GM19025 (cell line): Measurements from ENCODE around the gene ASCC1.
"Not testable (repeated sequence)": the region's sequence is repeated elsewhere in the genome, so short reads cannot be mapped to it uniquely, and the experiment has no call there.

Experiments used
- ATAC-seq: cut with Tn5 transposase; IDR thresholded peaks from one replicate; pipeline ENCODE4 v1.9.1; 2021; ENCODE audit warnings: mild to moderate bottlenecking, low read depth, moderate library complexity; ENCODE audit not compliant: unreplicated experiment

Gene ASCC1

DNA sequence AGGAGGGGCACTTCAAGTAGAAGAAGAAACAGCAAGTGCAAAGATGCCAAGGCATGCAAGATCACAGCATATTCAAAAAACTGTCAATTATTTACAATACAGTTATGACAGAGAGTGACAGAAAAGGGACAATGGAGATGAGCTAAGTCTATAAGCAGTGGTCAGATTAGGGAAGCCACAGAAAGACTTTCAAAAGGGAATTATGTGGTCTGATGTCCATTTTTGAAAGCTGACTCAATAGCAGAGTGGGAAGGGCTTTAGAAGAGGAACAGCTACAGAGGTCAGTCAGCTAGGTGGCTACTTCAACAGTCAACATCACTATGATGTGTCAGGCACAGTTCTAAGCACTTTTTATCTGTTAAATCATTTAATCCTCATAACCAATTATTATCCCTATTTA, 82.6 kb downstream of the ASCC1 start:
- ATAC-seq = peak; percentile 91

DNA sequence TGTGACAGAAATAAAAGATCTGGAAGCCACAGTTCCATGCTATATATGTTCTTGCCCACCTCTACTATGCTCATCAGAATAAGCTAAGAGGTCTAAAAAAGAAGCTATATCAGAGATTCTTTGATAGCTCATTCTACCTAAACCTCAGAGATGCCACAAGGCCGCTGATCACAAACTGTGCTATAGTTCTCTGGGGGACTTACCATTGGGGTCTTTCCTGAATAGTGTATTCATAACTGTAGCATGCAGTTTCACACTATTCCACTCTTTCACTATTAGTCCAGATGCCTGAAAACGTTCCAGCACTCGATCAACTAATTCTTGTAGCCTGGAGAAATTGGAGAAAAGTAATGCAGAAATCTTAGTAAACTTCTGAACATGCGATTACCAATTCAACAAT, 83.2 kb downstream of the ASCC1 start:
- no peak for ATAC-seq

DNA sequence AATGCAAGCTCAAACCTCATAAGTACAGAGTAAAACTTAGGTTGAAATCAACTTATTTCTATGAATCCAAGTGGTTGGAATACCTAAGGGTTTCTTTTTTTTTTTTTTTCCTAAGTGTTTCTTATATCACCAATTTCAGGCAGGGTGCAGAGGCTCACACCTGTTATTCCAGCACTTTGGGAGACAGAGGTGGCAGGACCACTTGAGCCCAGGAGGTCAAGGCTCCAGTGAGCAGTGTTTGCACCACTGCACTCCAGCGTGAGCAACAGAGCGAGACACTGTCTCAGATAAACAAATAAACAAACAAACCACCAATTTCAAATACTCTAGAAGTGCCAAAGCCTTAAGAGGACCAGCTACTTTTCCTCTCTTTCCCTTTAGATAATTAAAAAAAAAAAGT, 88.5 kb downstream of the ASCC1 start:
- no peak for ATAC-seq

DNA sequence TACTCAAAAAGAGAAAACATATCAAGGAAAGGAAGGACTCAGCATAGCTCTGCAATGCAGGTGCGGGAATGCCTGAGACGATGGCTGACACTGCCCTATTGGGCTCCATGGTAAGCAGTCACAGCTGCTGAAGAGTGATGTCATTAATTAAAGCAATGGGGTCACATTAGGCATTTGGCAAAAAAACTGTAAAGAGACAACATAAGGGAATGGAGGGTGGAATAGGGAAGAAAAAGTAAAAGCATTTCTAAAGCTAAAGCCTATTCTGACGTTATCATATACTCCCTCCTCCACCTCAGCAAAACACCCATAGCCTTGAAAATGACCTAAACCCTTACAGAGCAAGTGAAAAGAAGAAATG, 89.2 kb downstream of the ASCC1 start:
- ATAC-seq = no peak

DNA sequence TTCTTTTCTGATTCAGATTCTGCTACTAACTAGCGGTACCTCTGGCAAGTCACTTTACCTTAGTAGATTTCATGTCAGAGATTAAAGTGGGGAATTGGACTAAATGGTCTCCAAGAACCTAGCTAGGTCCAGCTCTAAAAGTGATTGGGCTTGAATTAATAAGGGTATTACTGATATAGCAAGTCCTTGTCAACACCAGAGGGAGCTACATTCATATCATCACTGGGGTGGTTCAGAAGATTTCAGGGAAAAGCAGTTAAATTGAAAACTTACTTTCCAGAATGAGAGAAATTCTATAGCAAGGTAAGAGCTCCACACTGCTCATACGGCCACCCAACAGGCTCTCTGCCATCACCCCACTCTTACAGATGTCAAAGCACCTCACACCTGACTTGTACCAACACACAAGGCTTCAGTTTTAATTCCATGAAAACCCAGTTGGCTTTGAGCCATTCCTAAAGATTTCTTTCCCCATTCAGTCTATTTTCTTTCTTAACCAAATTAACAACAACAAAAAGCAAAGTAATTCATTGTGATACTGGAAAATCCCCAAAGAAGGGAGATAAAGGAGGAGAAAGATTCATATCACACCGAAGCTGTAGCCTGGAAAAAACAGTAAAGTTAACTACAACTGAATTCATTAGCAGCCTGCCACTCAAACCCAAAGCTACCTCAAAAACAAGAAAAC, 89.7 kb downstream of the ASCC1 start:
- ATAC-seq = no peak

DNA sequence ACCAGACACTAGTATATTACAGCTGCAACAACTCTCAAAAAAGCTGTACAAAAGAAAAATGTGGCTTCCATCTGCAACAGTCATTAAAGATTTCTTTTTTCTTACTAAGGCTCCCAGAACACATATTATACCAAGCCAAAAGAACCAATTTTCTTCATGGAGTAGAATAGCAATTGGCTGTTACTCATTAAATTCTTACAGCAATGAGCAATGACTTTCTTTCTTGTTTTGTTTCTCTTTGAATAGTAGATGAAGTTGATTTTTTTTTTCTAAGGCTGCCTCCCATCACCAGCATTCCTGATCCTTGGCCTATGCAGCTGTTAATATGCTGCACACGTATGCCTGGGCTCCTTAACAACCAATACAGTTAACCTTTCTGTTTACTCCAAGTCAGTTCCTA, 91.1 kb downstream of the ASCC1 start:
- no peak for ATAC-seq

DNA sequence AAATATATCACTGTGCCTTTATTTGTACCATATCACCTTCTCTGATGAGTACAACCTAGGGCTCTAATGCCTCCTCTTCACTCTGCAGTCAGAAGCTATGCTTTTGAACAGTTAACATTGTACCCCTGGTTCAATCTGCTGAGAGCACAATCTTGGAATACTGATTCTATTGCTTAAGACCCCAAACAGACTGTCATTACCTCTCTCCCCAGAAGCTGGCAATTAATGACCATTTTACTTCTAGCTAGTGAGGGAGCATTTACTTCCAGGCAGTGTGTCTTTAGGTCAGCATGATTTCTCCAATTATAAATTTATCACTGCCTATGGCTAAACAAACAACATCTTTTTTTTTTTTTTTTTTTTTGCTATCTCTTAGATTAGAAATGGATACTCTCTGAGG, 91.7 kb downstream of the ASCC1 start:
- no peak for ATAC-seq

DNA sequence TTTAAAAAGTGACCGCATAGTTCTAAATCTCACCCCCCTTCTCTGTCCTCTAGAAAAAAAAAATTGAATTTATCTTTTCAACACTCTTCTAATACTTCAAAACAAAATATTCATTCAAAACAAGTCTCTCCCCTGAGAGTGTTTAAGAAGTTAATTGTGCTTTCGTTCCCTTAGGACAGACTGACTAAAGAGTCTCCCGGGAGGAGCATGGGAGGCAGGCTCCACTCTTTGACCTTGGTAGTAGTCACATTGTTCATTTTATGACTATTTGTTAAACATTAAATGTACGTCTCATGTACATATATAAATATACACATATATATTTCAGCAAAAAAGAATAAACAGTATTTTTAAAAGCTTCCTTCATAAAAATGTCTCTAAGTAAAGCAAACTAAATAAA, 92.5 kb downstream of the ASCC1 start:
- no peak for ATAC-seq

DNA sequence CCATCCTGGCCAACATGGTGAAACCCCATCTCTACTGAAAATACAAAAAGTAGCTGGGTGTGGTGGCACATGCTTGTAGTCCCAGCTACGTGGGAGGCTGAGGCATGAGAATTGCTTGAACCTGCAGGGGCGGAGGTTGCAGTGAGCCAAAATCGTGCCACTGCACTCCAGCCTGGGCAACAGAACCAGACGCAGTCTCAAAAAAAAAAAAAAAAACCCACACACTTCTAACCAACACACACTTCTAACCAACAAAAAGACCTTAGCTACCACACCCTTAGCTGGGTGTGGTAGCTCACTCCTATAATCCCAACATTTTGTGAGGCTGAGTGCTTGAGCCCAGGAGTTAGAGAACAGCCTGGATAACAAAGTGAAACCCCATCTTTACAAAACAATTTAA, 93.9 kb downstream of the ASCC1 start:
- no peak for ATAC-seq

DNA sequence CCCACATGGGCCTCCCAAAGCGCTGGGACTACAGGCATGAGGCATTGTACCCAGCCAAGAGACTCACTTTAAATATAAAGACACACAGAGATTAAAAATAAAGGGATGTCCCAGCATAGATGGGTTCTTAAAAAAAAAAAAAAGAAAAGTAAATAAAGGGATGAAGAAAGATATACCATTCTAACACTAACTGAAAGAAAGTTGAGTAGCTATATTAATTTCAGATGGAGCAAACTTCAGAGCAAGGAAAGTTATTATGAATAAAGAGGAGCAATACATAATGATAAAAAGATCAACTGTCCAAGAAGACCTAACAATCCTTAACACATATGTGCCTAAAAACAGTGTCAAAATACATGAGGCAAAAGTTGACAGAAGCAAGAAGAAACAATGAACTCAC, 94.7 kb downstream of the ASCC1 start:
- no peak for ATAC-seq

DNA sequence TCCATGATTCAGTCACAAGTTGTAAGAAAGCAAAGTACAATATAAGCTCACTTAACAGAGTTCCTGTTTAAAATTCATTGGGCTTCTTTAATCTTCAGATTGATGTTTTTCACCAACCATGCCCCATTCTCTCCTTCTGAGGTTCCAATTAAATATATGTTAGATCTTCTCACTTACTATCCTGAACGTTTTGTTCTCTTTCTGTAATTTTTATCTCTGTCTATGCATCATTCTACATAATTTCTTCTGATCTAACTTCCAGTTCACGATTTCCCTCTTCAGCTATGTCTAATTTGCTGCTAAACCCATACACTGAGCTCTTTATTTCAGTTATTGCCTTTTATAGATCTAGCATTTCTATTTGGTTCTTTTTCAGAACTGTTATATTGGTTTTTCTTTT, 99.7 kb downstream of the ASCC1 start:
- ATAC-seq = no peak

DNA sequence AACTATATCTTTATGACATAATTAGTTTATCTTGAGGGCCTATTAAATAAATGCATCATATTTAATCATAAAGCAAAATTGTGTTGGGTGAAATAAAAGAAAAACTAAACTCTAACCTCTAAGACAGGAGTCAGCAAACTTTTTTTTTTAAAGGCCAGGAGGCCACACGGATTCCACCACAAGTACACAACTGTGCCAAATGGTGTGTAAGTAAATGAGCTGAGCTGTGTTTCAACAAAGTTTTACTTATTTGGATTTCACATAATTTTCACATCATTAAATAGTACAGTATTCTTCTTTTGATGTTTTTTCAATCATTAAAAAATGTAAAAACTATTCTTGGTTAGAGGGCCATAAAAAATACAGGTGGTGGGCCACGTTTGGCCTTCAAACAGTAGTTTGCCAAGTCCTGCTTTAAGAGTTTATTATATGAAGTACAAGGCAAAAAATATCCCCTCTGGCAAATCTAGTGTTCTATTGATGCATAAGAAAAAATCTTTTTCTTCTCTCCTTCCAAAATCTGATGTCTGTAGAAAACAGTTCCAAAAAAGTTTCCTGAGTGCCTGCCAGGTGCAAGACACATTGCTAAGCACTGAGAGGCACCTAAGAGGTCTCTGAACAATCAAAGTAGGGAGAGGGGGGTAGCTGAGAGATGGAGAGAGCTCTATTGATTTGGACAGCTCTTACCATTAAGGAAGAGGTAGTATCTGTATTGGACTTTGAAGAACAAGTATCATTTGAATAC, 101.2 kb downstream of the ASCC1 start:
- no peak for ATAC-seq

DNA sequence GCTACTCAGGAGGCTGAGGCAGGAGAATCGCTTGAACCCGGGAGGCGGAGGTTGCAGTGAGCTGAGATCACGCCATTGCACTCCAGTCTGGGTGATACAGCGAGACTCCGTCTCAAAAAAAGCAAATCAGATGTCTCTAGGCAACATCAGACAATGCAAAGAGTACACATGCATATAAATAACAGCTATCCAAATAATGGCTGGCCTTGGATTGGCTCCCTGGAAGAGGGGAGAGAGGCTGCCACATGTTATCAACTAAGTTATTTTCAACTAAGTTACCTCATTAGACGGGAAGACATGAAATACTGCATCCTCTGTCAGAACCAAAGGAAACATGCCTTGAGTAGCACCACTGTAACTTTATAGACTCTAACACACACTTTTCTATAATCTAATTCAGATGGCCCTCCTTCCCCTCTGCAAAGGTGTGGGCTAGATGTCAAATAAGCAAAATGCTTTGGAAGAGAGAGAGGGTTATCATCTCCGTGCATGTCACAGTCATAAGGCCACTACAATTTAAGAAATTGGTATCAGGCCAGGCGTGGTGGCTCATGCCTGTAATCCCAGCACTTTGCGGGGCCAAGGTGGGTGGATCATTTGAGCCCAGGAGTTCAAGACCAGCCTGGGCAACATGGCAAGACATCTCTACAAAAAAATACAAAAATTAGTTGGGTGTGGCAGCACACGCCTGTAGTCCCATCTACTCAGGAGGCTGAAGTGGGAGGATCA, 105.2 kb downstream of the ASCC1 start:
- no peak for ATAC-seq

DNA sequence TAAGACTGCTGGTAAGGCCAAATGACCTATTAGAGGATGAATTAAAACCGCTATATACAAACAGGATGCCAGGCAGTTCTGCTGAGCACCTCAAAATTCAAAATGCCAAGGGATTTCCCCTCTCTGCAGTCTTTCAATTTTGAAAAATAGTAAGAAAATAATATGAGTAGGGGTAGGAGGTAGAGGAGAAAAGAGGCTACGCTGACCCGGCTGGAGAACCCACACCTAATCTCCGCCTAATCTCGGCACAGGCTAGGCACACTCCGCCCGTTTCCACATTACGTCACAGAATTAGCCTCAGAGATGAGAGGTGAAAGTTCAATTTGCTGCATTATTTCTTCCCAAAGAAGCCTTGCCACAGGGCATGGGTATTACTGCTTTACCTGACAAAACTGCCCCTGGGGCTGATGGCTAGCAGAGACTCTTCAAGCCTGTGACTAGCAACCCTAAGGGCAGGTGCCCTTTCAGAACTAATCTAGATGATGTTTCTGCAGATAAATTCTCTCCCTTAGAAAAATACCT, 106.4 kb downstream of the ASCC1 start:
- ATAC-seq = no peak

DNA sequence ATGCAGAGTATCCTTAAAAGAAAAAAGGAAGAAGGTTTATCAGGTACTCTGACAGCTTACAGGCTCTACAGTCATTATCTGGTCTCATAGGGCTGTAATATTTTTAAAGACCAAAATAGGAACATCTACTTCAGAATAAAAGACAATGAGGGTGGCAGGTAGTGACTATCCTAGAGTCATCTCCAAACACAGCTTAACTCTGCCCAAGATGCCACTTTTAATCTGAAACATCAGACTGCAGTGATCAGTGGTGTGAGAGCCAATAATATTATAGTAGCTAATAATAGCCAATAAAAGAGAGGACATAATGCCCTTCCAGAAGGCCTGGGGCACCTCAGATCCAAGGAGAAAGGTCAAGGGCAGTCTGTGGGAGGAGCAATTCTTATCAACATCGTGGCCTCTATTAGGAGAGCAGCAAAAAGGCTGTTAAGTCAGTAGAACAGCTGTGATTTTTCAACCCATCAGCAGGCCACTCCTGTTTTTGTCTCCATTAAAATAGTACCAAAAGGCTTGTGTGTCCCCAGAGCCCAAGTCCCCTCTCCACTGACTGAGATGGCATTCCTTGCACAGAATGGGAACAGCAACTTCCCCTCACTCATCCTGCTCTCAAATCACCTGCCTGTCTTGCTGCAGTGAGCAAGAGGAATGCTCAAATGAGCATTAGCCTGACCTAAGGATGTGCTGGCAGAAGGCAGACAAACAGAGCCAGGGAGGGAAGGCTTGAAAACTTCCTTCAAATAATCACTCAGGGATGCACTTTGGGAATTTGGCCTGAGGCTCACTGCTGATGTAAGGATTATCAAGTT, 107.0 kb downstream of the ASCC1 start:
- ATAC-seq = no peak

DNA sequence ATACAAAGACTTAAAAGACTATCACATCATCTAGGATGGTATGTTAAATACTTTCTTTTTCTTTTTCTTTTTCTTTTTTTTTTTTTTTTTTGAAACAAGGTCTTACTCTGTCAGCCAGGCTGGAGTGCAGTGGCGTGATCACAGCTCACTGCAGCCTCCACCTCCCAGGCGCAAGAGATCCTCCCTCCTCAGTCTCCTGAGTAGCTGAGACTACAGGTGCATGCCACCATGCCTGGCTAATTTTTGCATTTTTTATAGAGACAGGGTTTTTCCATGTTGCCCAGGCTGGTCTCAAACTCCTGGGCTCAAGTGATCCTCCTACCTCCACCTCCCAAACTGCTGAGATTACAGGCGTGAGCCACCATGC, 108.1 kb downstream of the ASCC1 start:
- not testable (repeated sequence) for ATAC-seq

DNA sequence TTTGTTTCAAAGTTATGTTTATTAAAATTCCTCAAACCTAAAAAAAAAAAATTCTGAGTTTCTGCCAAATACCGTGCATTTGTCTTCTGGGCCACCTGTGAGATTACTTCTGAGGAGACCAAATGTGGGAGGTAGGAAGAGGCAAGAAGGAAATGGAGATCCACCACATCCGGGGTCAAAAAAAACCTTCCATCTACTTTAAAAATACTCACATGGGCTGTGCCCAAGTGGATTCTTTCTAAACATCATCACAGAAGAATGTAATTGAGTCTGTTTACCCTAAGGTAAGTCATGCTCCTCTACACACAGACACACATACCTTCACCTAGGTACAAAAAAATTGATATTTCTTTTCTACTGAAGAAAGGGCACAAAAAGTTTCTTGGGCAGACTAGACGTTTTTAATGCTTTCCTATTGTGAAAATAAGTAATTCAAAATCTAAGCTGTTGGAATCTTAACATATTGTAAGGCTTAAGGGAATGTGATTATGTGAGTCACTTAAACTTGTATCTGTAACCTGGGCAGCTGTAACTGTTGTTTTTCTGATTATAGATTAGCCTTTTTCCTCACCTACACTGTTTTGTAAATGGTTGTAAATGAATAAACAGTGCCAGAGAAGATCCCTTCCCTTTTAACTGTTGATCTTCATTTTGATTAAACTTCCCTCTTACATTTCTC, 108.6 kb downstream of the ASCC1 start:
- no peak for ATAC-seq

DNA sequence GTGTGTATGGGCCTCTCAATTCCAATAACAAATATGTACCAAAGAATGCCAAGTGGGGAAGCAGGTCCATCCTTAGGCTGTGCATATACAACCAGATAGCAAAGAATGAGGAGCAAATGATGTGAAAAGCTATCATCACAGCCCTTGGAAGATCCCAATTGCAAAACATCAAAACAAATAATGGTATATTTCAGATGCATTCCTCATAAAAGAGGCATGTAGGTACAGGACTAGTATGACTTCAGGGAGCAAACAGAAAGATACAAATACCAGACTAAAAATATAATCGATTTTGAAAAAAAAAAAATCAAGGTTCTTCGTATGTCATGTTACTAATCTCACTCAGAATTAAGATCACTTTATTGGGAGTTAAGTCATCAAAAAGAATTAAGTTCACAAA, 109.2 kb downstream of the ASCC1 start:
- ATAC-seq = no peak

DNA sequence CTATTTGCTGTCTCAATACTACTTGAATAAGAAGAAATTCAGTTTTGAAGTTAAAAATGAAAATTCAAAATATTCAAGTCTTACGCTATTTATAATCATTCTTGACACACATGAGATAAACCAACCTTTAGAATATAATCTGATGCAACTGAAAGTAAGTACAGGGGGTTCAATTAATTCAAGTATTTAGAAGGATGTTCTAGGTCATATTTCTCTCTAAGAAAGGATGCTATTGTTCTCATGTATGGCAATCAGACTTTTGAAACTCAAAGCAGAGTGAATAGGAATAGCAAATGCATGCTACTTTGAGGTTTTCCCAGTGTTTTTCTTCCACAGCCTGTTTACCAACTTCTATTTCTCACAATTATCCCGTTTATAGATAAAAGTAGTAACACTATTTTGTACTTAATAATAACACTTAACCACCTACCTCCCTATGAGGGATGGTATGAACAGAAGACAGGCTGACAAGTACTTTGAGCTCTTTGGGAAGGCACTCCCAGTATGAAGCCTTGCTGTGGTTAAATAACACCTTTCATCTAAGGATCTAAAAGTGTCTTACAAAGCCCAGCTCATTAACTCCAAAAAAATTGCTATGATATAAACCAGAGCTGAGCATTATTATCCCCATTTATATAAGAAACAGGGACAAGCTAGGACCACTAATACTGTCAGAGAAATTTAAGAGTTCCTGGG, 109.8 kb downstream of the ASCC1 start:
- ATAC-seq = no peak

DNA sequence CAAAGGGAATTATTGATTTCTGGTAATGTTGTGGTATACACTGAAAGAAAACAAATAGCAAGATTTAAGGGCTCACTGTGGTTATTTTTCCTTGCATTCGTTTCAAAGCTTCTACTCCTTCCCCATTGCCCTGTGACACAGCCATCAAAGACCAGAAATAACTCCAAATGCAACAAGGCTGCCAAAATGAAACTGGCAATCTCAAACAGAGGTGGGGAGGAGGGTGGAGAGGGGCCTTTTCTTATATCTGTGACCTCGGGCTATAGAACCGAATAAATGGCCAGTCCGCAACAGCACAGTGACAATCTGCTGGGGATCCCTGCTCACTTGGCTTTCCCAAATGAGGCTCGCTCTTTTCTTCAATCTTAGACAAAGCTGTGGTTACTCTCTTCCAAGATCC, 110.4 kb downstream of the ASCC1 start:
- ATAC-seq = no peak
